ENCODE data around the gene DGKD.

DGKD gene

GRCh38 chr2:233477548-233478433 is 123.5 kb downstream of the DGKD start:
- no peak for DNase-seq (ENCODE audit: low read depth)

DNA sequence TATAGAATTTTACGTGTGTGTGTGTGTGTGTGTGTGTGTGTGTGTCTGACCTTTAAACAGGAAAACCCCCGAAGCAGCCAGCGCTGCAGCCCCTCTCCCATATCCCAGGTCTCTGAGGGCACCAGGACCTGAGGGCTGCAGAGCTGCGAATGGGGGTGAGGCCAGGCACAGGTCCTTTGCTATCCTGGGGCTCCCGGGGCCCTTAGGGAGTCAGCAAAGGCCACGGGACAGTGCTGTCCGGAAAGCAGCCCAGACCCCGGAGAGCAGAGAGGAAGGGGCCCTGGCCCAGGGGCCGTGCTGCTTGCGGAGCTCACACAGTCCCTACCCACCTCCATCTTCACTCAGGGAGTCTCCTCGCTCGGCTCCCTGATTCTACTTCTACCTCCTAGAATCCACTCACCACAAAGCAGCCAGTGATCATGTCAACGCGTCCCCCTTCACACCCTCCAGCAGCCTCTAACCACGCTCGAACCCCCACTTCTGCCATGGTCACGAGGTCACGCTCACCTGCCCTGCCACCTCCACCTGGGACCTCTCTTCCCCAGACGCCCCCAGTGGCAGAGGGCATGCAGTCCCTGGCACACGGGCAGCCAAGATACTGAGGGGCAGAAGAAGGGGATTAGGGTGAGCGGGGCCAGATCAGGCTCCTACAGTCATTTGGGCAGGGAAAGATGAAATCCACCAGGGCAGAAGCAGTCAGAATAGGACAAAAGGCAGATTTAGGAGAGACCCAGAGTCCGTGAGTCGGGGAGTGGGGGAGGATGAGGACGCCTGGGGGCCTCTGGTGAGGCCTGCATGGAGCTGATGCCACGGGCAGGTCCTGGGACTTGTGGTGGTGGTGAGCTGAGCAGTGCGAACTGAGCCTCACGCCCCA is 125.6 kb downstream of the DGKD start:
- DNase-seq (ENCODE audit: low read depth), result no peak

DNA sequence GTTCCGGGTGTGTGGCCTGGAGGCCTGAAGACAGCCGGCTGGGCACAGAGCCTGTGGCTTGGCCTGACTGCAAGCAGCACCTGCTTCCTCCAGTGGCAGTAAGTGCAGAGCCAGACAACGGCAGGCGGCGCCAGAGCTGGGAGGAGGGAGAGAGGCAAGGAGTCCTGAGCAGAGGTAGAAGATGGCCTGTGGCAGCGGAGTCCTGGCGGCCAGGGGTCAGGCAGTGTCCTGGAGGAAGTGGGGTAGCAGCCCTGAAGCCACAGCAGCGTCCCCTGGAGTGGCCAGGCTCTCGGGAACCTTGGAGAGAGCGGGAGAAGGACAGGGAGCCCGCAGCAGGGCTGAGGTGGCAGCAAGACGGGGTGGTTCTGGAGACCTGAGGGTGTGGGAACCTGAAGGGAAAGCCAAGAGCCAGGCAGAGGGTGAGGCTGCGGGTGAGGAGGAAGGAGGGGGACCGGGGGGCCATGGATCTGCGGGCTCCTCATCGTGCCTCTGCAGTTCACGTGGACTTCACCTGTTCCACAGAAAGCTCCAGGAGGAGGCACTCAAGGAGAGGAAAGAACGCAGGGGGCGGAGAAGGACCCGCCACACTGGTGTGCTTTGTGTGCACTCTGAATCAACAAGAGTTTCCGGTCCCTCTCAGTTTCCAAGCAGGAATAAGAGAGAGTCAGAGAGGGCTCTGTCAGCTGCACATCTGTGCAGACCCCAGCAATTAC is 126.4 kb downstream of the DGKD start:
- DNase-seq (ENCODE audit: low read depth), result no peak

GRCh38 chr2:233481368-233482142 is 127.3 kb downstream of the DGKD start:
- DNase-seq (ENCODE audit: low read depth), result no peak

DNA sequence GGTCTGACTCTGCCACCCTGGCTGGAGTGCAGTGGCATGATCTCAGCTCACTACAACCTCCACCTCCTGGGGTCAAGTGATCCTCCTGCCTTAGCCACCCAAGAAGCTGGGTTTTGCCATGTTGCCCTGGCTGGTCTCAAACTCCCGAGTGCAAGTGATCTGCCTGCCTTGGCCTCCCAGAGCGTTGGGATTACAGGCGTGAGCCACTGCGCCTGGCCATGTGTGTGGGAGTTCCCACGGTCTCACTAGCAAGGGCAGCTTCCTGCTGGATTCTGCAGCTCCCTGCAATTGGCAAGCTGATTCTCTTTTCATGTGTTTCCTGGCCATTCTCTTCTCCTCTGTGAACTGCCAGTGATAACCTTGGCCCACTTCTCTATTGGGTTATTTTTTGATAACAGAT is 128.3 kb downstream of the DGKD start:
- DNase-seq (ENCODE audit: low read depth), result no peak

DNA sequence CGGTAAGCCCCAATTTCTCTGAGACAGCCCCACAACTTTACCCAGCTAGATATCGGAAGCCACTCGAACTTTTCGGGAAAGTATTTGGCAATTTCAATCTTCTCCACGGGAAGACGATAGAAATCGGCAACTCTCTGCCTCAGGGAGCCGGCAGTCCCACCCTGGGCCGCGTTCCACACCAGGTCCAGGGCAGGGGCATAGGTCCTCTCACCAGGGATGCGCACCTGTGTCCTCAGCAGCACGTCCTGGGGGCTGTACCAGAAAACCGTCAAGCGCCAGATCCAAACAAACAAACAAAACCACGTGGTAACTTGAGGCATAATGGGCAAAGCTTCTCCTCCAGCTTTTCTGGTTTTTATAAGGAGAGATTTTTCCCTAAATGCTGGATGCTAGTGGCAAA is 131.4 kb downstream of the DGKD start:
- DNase-seq (ENCODE audit: low read depth), result no peak

DNA sequence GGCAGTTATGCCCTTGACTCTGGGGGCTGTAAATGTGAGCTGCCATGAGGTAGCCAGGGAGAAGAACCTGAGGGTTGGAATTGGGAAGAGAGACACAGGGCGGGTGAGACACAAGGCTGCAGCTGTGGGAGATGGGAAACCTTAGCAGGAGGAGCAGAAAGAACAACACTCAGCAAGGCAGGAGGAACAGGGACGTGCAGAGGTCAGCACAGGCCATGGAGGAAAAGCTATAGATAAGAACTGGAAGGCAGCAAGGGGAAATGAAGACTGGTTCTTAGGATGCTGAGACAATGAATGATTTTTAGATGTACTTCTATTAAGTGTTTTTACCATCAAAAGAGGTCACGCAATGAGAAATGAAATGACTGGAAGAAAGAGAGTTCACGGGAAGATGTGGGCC is 132.1 kb downstream of the DGKD start:
- DNase-seq (ENCODE audit: low read depth), result no peak

GRCh38 chr2:233486778-233487552 is 132.7 kb downstream of the DGKD start:
- peak; percentile 88 for DNase-seq (ENCODE audit: low read depth)

DNA sequence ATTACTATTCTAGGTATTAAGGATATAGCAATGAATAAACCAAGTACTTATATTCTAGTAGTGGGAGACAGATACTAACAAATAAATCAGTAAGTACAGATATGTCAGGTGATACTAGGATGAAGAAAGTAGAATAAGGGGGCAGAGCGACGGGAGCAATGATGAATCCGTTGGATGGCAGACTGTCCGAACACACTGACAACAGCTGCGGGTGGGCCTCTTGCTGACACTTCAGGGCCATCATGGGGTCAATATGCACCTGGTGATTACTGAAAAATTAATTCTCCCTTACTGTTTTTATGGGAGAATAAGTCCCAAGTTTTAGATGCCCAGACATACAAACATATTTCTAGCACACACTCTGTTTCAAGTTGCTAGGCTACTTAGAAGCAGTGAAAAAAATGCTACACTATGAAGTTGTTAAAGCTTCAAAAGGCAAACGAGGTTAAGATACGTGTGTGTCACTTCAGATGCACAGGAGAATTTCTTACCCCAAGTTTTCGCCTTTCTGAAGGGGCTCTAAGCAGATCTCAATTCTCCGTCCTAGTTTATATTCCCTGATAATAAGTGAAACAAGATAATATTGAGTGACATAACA is 133.6 kb downstream of the DGKD start:
- DNase-seq (ENCODE audit: low read depth), result no peak

GRCh38 chr2:233489143-233489542 is 134.8 kb downstream of the DGKD start:
- no peak for DNase-seq (ENCODE audit: low read depth)

DNA sequence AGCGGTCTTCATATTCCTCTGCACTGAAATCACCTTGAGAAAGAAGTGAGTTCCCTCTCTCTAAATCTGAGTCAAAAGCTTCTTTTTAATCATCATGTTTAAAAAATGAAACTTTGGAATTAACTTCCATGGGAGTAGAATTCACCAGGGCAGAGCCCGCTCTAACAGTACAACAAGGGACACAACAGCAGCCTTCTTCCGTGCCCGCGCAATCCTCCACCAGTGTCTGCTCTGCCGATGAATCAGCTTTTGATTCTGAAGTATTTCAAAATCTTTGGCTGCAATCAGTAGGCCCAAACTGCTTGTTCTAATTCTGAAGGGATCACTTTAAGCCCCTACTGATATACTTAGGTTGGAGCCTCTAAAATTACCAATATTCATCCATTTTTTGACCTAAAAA is 135.4 kb downstream of the DGKD start:
- no peak for DNase-seq (ENCODE audit: low read depth)

GRCh38 chr2:233490831-233491230 is 136.5 kb downstream of the DGKD start:
- DNase-seq (ENCODE audit: low read depth), result no peak

- no peak for DNase-seq (ENCODE audit: low read depth)
Observed at GRCh38 chr2:233491326-233491725, 137.0 kb downstream of the DGKD start.

DNA sequence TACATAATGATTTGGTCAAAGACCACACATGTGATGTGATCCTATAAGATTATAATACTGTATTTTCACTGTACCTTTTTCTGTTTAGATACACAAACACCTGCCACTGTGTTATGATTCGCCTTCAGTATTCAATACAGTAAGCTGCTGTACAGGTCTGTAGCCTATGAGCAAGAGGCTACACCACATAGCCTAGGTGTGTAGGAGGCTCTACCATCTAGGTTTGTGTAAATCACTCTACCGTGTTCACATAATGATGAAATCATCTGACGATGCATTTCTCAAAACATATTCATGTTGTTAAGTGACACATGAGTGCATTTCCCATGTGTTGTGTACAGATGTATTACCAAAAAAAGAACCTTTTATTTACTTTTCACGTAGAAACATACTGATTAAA is 137.8 kb downstream of the DGKD start:
- DNase-seq (ENCODE audit: low read depth), result no peak

DNA sequence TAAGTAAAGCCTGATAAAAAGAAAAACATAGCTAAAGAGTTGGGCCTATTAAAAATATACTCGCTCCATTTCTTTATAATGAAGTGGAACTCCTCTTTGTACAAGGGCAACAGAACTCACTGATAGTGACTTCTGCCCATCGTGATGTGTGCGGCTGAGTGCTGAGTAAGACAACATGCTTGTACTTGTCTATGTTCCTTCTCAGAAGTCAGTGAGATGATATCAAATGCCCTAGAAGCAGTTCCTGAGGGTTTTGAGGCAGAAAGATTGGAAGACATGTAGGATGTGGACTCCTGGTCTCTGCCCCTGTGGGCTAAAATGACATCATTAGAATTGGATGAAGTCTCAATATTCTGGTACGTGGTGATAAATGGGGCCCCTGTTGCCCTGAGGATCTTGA is 138.5 kb downstream of the DGKD start:
- no peak for DNase-seq (ENCODE audit: low read depth)

DNA sequence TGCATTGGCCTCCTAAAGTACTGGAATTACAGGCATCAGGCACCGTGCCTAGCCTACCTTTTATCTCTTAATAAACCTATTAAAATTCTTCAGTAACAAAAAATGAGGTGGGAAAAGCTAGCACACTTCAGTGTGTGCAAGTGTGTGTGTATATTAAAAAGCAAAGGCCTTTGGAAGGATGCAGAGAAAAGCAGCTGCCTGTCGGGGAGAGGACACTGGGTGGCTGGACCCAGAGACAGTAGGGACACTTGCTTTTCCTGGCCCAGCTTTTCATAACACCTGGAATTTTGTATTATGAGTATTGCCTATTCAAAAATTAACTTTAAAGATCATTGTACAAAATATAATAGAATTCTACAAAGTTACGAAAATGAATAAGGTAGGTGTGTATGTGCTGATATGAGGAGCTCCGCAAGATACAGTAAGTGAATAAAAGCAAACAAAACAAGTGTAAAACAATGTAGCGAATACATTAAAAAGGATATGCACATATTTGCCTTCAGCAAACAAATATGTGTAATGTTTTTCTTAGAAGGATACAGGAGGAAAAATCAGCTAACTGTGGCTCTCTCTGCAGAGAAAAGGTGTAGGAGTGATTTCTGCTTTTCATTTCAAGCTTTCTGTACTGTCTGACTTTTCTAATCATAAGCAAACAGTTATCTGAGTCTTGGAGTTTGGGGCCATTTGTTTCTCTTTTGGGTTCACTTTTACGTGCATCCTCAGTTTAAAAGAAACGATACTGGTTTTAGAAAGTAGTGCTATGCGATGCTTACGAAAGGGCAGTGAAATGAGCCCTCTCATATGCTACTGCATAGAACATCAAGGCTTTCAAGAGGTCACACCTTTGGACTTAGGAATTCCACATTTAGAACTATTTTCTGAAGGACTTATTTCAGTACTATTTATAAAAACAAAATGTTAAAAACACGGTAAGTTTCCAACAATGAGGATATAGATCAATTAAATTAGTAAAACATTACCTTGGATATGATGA is 141.5 kb downstream of the DGKD start:
- no peak for DNase-seq (ENCODE audit: low read depth)

- DNase-seq (ENCODE audit: low read depth), result no peak
Observed at GRCh38 chr2:233497692-233498091, 143.4 kb downstream of the DGKD start.

DNA sequence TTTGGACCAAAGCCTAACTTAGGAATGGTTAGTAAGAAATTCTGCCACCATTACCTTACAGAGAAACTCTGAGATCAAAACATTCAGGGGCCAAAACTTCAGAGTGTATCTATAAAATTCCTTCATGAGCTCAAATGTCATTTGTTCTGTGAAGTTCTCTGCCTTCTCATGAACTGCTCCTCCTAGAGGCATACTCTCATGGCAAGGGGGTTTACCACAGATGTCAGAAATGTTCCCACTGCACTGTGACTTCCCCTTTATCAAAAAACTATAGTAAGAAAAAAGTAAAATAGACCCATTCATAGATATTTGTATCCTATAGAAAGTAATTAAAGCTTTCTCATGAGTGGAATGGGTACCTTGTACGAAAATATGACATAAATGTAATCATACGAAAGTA is 143.8 kb downstream of the DGKD start:
- no peak for DNase-seq (ENCODE audit: low read depth)

DNA sequence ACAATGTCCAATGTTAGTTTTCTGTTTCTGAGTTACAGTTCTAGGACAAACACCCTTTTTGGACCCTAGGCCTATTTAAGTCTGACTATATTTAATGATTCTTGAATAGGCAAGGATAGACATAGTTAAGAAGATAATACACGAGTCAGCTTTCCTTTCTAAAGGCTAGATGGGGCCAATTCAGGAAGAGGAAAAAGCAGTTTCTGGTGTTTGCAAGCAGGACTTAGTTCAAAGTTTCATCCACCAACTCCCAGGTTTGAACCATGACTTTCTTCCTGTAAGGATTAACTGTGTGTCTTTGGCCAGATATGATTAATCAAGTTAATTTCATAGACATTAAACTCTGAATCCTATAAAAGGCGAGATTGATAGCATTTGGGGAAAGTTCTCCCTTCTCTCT is 145.6 kb downstream of the DGKD start:
- no peak for DNase-seq (ENCODE audit: low read depth)
